Left cardiac atrium (tissue), 4 donors: ENCODE results near the gene BCAR3. TPM values are rescaled to one million over a fixed set of nuclear protein-coding genes. Genes with fewer than 3 reads are reported as not detected.
"Not testable (repeated sequence)": the region's sequence is repeated elsewhere in the genome, so short reads cannot be mapped to it uniquely, and the experiment has no call there.

Source experiments
- ATAC-seq, 2 donors: fragments of 200-7000 bp; cut with Tn5 transposase; one replicate each; pipeline ENCODE4 v1.9.1; 2020; ENCODE audit warnings: mild to moderate bottlenecking in 2 of 2, moderate library complexity in 2 of 2
- DNase-seq: peaks from one replicate; pipeline ENCODE4 v3.0.0-alpha.2; 2020
- intact Hi-C, 2 donors: fragments of 100-400 bp; cut with DNase I; formaldehyde crosslinking; loops; one replicate each; pipeline versions ENCODE4 v1.14.1 to v1.15.1; 2022 to 2023
- total RNA-seq, 2 donors: library from RNA; stranded (reverse); fragmentation: NEBNext Ultra II Directional; extraction: Animal tissue kit (Norgen Biotek cat#: 25700); gene quantifications; one replicate each; pipeline ENCODE4 v1.2.1, GENCODE V29; 2021
- donor health status: DM: no; HTN: yes; CAD: no.
- donor health status: DM: no; HTN: yes; CAD: no; lungs with severe emphysema.
- donor health status: DM: yes; HTN: yes; CAD: no.
- donor health status: Dilated cardiomyopathy.

Gene BCAR3
- total RNA-seq, 2 donors from 2014 or later: 12.4 to 17.5 TPM

GRCh38 chr1:93575621-93576284 lies 105.9 kb downstream of the BCAR3 start:
- ATAC-seq (no peak), DNase-seq (no peak)
- intact Hi-C loops: no loop called here

DNA sequence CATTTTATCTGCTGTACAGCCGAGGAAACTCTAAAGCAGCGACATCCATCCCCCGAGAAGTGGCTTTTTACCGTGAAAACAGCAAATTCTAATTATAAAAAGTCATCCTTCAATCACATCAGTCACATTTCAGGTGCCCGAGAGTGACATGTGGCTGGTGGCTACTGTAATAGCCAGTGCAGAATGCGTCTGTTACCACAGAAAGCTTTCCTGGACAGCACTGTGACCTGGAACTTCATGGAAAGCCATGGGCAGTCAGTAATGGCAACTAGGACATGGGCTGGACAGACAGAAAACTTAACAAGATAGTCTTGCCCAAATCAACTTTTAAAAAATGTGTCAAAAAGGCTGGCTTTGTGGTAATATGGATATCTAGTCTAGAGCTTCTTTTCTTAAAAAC lies 106.6 kb downstream of the BCAR3 start:
- no peak for ATAC-seq
- intact Hi-C loops: no loop called here
- DNase-seq: no peak

- intact Hi-C loops: no loop called here
- DNase-seq (no peak), ATAC-seq (no peak)
Observed at GRCh38 chr1:93574511-93574910, 107.1 kb downstream of the BCAR3 start.

GRCh38 chr1:93573940-93574469 lies 107.6 kb downstream of the BCAR3 start:
- intact Hi-C loops: no loop called here
- DNase-seq (no peak), ATAC-seq (peak in 1 of 2 donors; percentile 24)

GRCh38 chr1:93571623-93572310 lies 109.9 kb downstream of the BCAR3 start:
- intact Hi-C loops: no loop called here
- no peak for ATAC-seq
- DNase-seq: no peak

- ATAC-seq (no peak), DNase-seq (no peak)
- intact Hi-C loops: no loop called here
Observed at GRCh38 chr1:93569489-93569888, 112.1 kb downstream of the BCAR3 start.

- peak; percentile 73 for DNase-seq
- ATAC-seq: peak; percentile 54 to 96
- intact Hi-C loops: no loop called here
Observed at GRCh38 chr1:93567255-93567918, 114.2 kb downstream of the BCAR3 start.

DNA sequence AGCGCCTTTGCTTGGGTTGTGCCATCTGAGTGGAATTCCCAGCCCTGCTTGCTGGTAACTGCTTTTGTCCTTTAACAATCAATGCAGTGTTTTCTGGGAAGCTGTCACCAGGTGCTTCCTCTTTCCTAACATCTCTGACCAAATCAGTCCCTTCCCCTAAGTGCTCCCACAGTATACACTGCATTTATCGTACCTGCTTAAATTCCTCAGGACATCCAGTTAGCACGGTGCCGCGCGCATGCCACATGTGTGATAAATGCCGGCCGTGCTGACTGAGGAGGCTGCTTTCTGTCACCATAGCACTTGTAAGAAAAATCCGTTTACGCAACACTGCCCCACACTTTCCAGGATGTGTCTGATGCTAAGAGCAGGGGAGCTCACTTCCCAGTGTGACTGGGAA lies 115.4 kb downstream of the BCAR3 start:
- DNase-seq (peak; percentile 63), ATAC-seq (peak; percentile 25 to 81)
- intact Hi-C loops: no loop called here

- ATAC-seq: peak; percentile 46 to 48
- intact Hi-C loops: no loop called here
- no peak for DNase-seq
Observed at GRCh38 chr1:93565496-93566206, 116.0 kb downstream of the BCAR3 start.

- DNase-seq (no peak), ATAC-seq (no peak)
- intact Hi-C loops: loop anchor here in 1 of 2 donors (5.0 to 10.0 kb wide), 3 partner anchors 58 to 212 kb away; partner anchors contain the start of genes DR1 and FNBP1L
Observed at GRCh38 chr1:93559695-93560094, 121.9 kb downstream of the BCAR3 start.

GRCh38 chr1:93559045-93559444 lies 122.6 kb downstream of the BCAR3 start:
- DNase-seq (no peak), ATAC-seq (no peak)
- intact Hi-C loops: loop anchor here in 1 of 2 donors (5.0 to 10.0 kb wide), 3 partner anchors 58 to 212 kb away; partner anchors contain the start of genes DR1 and FNBP1L

GRCh38 chr1:93556291-93556690 lies 125.3 kb downstream of the BCAR3 start:
- ATAC-seq (no peak), DNase-seq (no peak)
- intact Hi-C loops: loop anchor here in 1 of 2 donors (5.0 to 10.0 kb wide), 3 partner anchors 61 to 209 kb away; partner anchors contain the start of genes DR1 and FNBP1L

- intact Hi-C loops: loop anchor here in 1 of 2 donors (5.0 to 10.0 kb wide), 3 partner anchors 62 to 208 kb away; partner anchors contain the start of genes DR1 and FNBP1L
- ATAC-seq (peak; percentile 46 to 71), DNase-seq (peak; percentile 37)
Observed at GRCh38 chr1:93554883-93555872, 126.5 kb downstream of the BCAR3 start.

DNA sequence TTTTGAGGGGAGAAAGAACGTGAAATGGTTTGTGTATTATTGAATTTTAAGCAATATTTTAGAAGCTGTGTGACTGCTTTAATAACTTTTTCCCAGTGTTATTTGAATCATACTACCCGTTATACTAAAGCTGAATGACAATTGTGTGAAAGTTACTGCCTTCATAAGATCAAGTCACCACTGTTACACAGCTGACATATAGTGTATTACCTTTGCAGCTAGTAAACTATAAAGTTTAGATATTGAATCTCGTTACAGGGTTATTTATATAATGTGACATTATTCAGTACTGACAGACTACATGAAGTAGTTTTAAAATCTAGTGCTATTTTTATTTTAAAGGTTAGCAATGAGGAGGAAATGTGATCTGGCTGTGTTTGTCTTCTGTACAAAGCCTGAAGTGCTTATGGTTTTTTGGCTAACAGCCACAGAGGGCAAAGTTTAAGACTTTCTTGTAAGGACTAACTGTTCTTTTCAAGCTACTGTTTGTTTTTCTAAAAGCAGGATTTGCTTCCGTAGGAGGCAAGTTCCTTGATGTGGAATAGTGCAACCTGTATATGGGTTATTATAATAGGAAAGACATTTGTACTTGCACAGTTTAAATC lies 127.6 kb downstream of the BCAR3 start:
- peak; percentile 54 to 56 for ATAC-seq
- intact Hi-C loops: loop anchor here in 1 of 2 donors (10.0 kb wide), 1 partner anchor 109 kb away; the partner anchor contains the start of gene FNBP1L
- not testable (repeated sequence) for DNase-seq

DNA sequence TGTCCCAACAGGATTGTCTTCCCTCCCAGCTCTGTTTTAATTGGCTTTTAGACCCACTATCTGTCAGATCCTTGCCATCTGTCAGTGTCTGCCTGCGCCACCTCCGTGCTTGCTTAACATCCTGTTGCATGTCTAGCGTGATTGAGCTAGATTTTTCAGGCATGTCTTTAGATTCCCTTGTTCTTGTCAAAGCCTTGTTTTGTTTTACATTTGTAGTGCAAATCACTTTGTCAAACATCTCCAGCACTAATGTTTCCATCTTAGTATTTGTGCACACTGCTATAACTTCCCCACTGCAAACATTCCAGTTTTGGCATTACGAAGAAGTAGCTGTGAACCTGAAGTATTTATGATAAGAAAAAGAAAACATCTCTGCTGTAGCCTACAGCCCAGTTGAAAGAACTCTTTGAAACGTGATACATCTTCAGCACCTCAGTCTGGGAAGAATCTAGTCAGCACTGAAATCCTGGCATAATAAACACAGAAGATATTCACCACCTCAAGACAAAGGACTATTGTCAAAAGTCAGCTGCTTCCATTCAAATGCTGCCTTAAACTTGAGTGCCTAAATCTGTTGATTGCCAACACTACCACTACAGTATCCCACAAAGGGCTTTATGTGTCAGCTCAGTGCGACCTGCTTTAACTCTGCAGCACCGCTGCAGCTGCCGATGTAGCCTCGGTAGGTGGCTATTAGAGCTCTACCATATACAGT lies 128.7 kb downstream of the BCAR3 start:
- ATAC-seq: peak; percentile 35 to 80
- intact Hi-C loops: loop anchor here in 1 of 2 donors (10.0 kb wide), 1 partner anchor 108 kb away; the partner anchor contains the start of gene FNBP1L
- peak; percentile 48 for DNase-seq

GRCh38 chr1:93549811-93550210 lies 131.8 kb downstream of the BCAR3 start:
- no peak for ATAC-seq
- intact Hi-C loops: loop anchor here in 1 of 2 donors (10.0 kb wide), 1 partner anchor 105 kb away; the partner anchor contains the start of gene FNBP1L
- no peak for DNase-seq
